GM19328 (cell line): ENCODE results near the gene ARHGAP26.

Experiments
- ATAC-seq: cut with Tn5 transposase; IDR thresholded peaks from one replicate; pipeline ENCODE4 v1.9.1; 2021; ENCODE audit warnings: mild to moderate bottlenecking, moderate library complexity; ENCODE audit not compliant: unreplicated experiment

The ARHGAP26 gene

DNA sequence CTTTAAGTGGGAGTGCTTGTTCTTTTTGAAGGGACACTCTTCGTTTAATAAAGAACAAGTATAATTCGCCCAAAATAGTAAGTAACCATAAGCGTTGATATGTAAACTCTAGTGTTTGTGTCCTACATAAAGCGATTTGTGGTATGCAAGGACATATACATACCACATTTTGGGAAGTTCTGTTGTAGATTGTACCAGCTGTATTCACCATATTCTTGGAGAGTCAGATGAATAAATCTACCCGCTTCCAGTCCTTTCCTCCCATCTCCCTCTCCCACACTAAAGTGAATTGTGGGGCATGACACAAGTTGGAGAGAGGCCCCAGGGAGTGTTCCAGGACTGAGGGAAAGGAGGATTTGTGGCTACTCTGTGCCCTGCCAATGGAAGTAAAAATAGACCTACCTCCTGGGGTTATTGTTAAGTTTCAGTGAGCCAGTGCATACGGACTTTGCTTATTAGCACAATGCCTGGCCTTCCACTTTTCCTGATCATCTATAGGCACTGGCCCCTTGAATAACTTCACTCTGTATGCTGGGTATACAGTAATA is 40.6 kb downstream of the ARHGAP26 start:
- no peak for ATAC-seq

DNA sequence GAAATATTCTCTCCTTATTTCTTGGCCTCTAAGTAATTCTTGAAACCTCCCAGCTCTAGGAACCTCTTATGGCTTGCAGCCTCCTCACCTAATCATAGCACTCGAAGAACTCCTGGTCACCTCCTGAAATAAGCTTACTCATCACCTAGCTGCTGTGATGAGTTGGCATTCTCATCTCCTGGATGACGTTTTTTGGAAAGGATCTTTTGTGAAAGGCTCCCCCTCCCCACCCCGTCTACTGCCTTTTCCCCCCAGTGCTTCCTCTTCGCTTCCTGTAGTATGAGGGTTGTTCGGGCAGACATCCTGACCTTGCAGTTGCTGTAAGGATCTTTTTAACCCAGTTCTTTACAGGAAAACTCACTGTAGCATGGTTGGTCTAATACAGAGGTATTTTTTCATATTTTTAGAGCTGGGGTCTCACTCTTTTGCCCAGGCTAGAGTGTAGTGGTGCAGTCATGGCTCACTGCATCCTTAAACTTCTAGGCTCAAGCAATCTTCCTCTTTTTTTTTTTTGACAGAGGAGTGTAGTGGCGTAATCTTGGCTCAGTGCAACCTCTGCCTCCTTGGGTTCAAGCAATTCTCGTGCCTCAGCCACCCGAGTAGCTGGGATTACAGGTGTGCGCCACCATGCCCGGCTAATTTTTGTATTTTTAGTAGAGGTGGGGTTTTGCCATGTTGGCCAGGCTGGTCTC is 41.8 kb downstream of the ARHGAP26 start:
- ATAC-seq, result no peak

DNA sequence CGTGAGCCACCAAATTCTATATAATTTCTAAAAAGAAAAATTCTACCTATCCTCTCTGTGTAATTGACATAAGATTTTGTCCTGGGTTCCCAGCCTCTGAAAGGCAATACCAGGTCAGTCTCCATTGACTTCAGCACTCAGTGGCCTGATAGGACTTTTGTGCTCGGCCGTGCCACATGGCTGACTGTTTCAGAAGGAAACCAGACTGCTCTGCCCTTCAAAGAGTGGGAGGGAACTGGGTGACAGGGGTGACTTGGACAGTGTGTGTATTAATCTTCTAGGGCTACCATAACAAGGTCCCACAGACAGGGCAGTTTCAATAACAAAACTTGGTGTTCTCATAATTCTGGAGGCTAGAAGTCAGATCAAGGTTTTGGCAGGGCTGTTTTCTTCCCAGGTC is 43.0 kb downstream of the ARHGAP26 start:
- no peak for ATAC-seq

DNA sequence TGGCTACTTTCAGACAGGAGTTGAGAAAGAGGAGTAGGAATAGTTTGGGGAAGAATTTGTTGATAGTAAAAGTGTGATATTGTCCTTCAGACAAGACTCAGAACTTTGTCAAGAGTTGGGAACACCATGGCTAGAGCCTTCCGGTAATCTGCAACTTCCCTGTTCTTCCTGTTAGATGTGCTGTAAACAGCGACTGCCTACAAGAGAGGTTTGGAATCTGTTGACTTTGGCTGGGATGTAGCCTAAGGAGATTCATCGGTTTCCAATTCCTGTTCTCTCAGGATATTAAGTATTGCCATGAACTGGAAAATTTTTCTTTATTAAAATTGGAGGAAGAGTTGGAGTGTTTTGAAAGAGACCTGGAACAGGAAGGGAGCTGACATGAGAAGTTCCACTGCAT is 43.9 kb downstream of the ARHGAP26 start:
- no peak for ATAC-seq

DNA sequence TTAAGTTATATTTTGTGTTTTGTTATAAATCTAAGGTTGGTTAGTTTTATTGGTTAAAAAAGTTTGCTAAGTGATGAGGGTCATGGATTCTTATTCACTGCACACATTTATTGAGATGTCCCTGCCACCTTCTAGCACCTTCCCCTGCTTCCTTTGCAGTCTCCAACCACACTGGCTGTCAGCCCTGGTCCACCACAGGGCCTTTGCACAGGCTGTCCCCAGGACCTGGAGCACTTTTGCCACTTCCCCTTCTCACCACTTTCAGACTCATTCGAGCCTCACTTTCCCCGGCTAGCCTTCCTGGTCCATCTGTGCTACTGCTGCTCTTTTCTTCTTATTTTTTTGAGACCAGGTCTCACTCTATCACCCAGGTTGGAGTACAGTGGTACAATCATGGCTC is 45.3 kb downstream of the ARHGAP26 start:
- ATAC-seq, result no peak

DNA sequence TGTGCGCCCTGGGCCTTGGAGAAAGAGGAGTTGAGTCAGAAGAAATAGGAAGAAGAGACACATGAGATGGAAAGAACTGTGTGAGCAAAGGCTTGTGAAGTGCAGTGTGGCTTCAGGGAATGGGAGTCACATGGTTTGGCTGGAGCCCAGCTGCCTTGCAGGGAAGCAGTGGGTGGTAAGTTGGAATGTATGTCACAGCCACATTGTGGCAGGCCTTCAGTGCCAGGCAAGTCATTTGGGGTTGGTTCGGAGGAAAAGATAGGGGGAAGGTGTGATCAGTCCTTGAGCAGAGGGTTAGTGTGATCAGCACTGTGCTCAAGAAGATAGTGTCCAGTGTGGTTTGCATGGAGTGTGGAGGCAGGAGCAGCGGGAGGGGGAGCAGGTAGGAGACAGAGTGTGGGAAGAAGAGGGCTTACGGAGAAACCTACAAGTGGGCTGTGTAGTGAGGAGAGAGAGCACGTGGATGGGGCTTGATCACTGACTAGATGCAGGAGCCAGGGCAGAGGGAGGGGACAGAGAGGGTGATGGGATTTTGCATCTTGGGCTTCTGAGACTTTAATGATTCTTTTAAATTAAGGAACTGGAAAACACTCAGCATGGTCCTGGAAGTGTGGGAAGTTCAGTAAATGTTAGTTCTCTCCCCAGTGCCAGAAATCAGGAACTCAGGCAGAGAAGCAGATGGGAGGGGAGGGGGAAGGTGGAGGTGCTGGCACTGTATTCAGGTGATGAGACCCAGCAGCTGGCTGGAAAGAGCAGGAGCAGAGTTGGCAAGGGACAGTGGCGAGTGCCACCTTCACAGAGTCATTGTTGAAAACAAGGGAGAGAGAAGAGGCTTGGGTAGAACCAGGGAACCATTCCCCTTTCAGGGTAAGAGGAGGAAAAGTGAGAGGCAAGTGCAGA is 46.6 kb downstream of the ARHGAP26 start:
- ATAC-seq, result no peak

DNA sequence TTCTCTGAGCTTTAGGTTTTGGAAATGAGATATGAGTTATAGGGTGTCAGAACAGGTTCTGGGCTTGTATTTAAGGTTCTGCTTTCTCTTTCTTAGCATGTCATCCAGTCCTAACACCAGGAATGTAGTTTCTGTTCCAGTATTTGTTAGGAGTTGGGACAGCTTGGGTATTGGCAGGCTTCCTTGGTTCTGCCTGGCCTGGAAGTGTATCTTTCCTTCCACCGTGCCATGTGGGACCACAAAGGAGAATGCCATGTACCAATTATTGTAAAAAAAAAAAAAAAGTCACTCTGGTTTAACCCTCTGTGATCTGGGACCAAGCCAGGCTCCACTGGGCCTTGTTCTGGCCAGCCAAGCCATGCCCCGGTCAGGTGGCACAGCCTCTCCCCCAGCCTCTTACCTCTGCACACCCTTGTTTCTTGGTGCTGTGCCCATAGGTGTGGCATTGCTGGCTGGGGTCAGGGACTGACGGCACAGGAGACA is 47.8 kb downstream of the ARHGAP26 start:
- no peak for ATAC-seq

DNA sequence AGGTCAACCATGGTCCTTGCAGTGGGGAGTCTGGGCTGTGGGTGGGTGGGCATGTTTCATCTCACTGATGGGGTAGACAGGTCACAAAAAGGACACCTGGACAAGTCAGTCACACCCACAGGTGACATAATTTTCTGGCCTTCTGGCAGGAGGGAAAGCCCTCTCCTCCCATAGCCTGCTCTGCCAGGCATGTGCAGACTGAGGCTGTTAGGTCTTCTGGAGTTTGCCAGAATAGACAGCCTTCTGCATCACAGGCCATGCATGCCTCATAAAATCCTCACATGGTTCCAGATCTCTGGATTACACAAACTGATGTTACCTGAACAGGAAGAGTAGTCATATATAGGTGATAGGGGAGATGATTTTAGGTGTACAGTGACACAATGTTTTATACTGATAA is 49.1 kb downstream of the ARHGAP26 start:
- no peak for ATAC-seq

DNA sequence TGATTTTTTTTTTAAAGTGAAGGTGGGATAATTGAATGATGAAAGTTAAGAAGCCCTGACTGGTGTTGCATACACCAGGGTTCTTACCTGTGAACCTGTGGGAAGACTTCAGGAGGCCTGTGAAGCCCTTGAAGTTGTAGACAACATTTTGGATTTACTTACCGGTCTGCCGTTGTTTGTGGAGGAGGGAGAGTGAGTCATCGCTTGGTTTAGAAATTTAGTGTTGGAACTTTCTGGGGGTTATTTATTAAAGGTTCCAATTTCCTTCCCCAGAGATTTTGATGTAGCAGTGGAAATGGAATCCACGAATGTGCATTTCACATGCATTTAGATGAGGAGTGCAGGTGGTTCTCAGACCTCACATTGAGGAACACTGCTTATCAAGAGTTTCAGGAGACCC is 49.6 kb downstream of the ARHGAP26 start:
- ATAC-seq, result no peak

DNA sequence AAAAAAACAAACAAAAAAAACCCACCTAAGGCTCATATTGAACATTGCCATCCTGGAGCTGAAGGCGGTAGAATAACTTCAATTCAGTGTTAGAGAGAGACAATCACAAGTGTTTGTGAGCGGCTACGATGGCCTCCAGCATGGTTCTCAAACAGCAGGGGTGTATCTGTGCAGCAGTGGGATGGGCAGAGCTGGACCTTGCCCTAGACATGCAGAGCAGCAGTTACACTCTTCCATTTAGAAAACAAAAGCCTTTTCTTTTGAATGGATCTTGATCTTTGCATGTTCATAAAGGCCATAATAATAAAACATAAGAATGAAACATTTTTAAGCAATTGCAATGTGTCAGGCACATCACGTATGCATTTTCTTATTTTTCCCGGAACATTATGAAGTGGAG is 50.3 kb downstream of the ARHGAP26 start:
- ATAC-seq, result no peak

DNA sequence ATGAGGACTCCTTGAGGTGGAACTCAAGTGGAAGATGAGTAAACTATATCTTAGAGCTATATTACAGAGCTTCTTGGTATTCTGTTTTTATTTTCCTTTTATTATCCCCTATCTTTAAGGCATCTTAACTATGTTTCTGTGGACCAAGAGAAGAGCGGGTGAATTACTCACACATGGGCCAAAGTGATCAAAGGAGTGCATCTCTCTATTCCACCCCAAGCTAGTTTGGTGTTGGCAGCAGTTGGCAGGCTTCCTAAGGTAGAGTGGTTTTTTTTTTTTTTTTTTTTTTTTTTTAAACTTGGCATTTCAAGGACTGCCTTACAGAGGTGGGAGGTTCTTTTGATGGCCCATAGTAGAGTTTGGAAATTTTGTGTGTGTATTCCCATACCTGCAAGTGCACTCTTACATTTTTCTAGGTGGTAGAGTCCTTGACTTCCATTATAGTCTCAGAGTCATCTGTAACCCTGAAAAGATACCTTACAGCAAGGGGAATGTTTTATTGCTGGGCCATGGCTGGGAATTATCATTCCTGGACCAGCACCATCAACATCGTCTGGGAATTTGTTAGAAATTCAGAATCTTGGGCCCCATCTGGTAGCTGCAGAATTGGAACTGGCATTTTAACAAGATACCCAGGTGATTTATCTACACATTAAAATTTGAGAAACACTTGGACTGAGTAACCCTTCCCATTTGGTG is 51.0 kb downstream of the ARHGAP26 start:
- no peak for ATAC-seq

DNA sequence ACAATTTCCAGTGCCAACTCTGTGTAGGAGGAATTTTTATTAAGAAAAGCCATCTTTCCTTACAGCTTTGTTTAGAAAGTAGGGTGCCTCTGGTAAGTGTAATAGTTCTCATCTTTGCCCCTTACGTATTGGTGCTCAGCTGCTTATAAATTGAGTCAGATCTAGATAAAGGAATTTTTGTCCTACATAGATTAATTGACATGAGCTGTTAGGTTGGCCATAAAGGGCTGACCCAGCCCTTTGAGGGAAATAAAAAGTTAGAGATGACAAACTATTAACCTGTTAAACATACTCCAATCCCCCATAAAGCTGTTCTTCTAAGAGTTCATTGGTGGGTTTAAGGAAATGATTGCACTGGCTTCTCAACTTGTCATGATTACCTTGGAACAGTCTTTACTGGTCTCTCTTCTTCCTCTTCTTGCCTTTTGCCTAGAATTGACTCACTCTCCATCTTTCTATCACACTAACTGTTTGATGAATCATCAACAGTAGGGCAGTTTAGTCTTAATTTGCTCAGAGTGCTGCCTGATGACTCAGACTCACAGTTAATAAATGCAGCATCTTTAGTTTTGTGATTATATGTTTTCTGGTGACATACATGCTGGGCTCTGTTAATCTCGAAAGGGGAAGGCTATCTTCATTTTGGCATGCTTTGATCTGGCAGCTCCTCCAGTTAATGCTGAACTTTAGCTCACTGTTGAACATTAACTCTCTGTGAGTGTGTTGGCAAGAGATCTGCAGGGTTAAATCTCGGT is 51.7 kb downstream of the ARHGAP26 start:
- no peak for ATAC-seq

DNA sequence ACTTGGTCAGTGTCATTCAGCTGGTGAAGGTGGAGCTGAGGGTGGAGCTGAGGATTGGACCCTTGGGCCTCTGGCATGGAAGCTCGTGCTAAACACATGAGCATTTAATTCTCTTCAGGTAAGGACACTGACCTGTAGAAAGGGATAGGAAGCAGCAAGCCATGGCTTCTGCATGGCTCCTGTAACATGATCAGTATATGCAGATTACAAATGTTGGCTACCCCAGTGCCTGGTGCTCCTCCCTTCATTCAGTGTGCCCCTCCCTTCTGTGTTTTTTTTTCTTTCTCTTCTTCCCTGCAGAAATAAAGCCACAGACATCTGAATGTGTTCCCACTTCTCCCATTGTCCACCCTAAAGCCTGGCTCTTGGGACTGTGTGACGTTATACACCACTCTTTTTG is 52.9 kb downstream of the ARHGAP26 start:
- ATAC-seq, result no peak

DNA sequence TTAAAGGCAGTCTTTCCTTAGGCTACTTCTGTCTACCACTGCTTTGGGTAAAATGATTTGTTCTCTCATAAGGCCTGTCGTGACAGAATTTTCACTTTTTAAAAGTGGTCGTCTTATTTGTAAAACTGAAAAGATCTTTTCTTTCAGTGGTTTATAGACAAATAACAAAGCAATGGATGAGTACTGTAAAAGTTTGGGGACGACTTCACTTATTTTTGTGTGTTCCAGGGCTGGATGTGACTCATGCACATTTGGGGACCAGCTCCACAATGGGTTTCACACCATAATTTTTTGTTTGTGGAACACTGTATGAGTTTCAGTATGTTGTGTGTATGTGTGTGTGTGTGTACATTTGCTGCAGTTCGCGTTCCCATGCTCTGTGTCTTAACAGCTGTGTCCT is 53.6 kb downstream of the ARHGAP26 start:
- ATAC-seq, result no peak

DNA sequence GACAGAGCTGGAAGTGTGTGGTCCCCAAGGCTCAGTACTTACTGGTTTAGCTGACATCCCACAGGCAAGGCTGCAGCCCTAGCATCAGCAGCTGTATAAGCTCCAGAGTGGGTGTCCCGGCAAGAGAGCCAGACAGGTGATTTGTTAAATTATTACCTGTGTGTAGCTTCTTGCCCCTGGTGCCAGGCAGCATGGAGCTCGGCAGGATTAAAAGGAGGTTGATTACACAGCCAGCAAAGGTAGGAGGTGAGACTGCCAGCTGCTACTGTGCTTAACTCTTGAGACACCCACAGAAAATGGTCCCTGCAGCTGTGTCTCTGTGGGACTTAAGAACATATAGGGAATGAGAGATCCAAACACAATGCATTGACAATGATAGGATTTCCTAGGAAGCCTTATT is 54.2 kb downstream of the ARHGAP26 start:
- no peak for ATAC-seq

DNA sequence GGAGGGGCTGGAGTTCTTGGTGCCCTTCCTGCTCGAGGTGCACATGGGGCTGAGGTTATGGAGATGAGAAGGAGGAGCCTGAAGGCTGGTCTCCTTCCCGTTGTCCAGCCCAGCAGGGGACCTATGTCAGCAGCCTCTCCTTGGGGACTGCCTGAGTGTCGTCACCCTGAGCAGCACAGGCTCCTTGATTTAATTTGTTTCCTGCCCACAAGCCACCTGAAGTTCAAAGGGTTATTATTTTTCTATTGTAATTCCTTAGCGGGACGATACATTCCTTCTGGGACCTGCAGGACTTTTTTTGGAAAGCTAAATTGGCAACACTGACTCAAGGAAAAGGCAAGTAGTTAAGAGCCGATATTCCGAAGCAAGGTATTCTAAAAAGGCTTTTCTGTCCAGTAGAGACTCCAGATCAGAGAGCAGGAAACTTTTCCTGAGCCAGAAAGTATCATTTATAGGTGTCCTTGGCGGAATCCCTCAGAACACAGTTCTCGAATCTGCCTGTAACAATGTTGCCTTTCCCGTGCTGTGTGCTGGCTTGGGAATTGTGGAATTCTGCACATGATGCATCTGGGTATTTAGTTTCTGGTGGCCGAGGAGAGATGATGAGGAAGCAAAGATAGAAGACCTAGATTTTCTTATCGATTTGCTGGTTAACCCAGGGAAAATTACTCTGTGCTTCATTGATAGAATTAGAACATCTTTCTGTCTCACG is 55.4 kb downstream of the ARHGAP26 start:
- no peak for ATAC-seq

DNA sequence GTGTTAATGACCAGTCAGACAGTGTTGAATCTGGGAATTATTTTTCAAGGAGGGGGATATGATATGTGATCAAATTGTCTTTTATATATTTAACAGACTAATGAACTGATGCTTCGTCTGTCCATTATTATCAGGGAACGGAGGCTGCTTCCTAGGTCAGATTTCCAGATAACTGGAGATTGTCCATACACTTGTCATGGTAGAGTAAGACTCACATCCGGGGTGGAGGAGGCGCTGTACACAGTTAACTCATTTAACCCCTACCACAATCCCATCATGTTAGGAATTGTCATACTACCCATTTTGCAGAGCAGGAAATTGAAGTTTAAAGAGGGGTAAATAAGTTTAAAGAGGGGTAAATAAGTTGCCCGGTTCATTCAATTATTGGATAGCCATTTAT is 55.9 kb downstream of the ARHGAP26 start:
- ATAC-seq, result no peak

DNA sequence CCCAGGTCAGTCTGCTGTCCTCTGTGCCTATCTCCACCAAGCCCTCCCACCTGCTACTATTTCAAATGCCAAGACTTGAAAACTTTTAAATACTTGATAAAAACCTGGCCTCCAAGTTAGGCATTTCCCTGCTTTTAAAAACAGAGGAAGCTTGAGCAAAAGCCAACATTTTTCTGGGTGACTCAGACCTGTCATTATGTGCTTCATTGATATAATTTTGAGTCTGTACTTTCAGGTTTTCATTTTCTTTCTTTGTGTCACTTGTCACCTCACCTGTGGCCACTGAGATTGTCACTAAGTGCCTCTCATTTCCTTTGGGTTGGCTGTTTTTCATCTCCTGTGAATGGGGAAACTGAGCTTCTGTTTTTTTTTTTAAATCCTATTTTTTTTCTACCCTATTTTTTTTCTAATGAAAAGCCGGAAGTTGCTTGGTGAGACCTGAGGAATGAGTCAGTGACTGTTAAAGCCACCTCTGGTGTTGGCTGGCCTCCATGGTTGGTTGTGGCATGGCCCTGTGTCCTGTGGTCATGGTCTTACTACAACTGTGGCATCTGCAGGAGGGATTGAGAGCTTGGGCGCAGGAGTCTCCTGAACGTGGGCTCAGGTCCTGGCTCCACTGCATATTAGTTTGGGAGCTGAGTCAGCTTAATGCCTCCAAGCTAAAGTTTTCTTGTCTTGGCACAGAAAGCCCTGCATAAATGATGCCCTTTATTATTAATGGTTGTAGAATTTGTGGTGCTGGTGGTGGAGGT is 56.7 kb downstream of the ARHGAP26 start:
- no peak for ATAC-seq

DNA sequence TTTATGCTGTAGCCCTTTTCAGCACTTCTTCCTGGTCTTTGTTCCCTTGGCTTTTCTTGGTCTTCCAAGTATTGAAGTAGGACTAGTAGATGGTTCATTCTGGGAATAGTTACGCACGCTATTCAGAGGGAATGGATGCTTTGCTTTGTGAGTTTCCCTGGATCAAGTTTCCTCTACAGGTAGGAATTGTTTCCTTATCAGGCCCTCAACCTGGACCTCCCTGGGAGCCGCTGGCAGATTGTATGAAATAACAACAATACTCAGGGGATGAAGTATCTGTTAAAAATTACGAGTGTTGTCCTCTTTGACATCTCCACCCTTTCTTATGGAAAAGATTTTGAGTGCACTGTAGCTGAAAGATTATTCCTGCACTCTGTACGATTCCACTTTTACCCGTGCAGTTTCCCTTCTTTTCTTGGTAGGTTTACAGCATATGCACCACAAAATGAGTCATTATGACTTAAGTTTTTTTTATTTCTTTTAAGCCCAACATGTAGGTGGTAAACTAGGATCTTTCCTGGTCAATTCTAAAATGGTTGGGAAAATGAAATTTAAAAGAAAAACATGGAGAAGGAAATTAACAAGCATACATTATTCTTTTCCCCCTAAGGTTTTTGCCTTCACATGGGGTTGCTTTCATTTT is 57.9 kb downstream of the ARHGAP26 start:
- ATAC-seq, result no peak
